OCI-LY3 (cell line): ENCODE data around the gene SLC25A24.
"Not testable (repeated sequence)": the region's sequence is repeated elsewhere in the genome, so short reads cannot be mapped to it uniquely, and the experiment has no call there.

Source experiments
- H2AFZ ChIP-seq: fragments of 200-600, 300-600 bp; shearing (Covaris generic); 2 replicates; pipeline ENCODE4 v1.6.0; 2014; ENCODE audit warnings: antibody characterized with exemption, low read depth, low read length
- H3K27ac ChIP-seq: fragments of 200-600, 300-600 bp; sonication (generic); 2 replicates; pipeline ENCODE4 v1.5.1; 2014; ENCODE audit warnings: mild to moderate bottlenecking, low read length, moderate library complexity, mixed read lengths
- H3K27me3 ChIP-seq: fragments of 200-600, 300-600 bp; sonication (generic); 2 replicates; pipeline ENCODE4 v1.6.1; 2014; ENCODE audit warnings: low read depth, low read length, mixed read lengths
- H3K36me3 ChIP-seq: fragments of 200-600, 300-600 bp; sonication (generic); replicated peaks from 2 replicates; pipeline ENCODE3; 2014; ENCODE audit warnings: low read depth, low read length, mixed read lengths
- H3K4me1 ChIP-seq: fragments of 300-600, 200-600 bp; sonication (generic); 2 replicates; pipeline ENCODE4 v1.6.1; 2014; ENCODE audit warnings: low read length, mixed read lengths
- H3K4me2 ChIP-seq: fragments of 200-600, 300-600 bp; sonication (generic); 2 replicates; pipeline ENCODE4 v1.6.1; 2014; ENCODE audit warnings: low read length, mixed read lengths
- H3K4me3 ChIP-seq: fragments of 300-600, 200-600 bp; sonication (generic); 2 replicates; pipeline ENCODE4 v1.5.1; 2014; ENCODE audit warnings: antibody characterized with exemption, mild to moderate bottlenecking, low read length, moderate library complexity
- H3K79me2 ChIP-seq: fragments of 300-600, 200-600 bp; shearing (Covaris generic); 2 replicates; pipeline ENCODE4 v1.6.1; 2014; ENCODE audit warnings: mild to moderate bottlenecking, low read length, mixed read lengths
- H3K9ac ChIP-seq: fragments of 300-600, 200-600 bp; shearing (Covaris generic); 2 replicates; pipeline ENCODE4 v1.6.0; 2014; ENCODE audit warnings: mild to moderate bottlenecking, low read length, moderate library complexity
- H3K9me3 ChIP-seq: fragments of 200-600, 300-600 bp; shearing (Covaris generic); 2 replicates; pipeline ENCODE4 v1.6.1; 2014; ENCODE audit warnings: low read length, mixed read lengths; ENCODE audit not compliant: insufficient read depth
- H4K20me1 ChIP-seq: fragments of 200-600, 300-600 bp; sonication (generic); 2 replicates; pipeline ENCODE4 v1.6.1; 2016; ENCODE audit warnings: low read length, mixed read lengths; ENCODE audit not compliant: insufficient read depth
- CTCF ChIP-seq: fragments of 200-600, 300-600 bp; sonication (generic); IDR thresholded peaks from 2 replicates; pipeline ENCODE4 v1.5.1; 2014; ENCODE audit warnings: antibody characterized with exemption, low read length, low read depth
- EZH2phosphoT487 ChIP-seq: fragments of 200-600 bp; shearing (Covaris generic); IDR thresholded peaks from 2 replicates; pipeline ENCODE4 v1.6.1; 2018; ENCODE audit warnings: antibody characterized with exemption, mixed run types, low read depth

Gene SLC25A24

GRCh38 chr1:108211014-108211413, 10.9 kb upstream of the SLC25A24 start:
- no peaks in the 10 kb centered on the region for H3K4me1 ChIP-seq
- H3K79me2 ChIP-seq = no peaks in the 10 kb centered on the region
- no peak overlapping the region for H3K4me3 ChIP-seq
- H3K36me3 ChIP-seq = no peaks in the 10 kb centered on the region
- no peak overlapping the region for H3K27ac ChIP-seq
- no peak overlapping the region for H3K9ac ChIP-seq
- H3K4me2 ChIP-seq = no peak overlapping the region
- H3K27me3 ChIP-seq = 0 out of 2 replicates have a peak, but pooled peaks cover 14% of the 10 kb centered on the region
- H2AFZ ChIP-seq = no peak overlapping the region
- no peaks in the 10 kb centered on the region for H4K20me1 ChIP-seq
- H3K9me3 ChIP-seq = no peaks in the 10 kb centered on the region
- TF ChIP-seq CTCF (no peak), EZH2phosphoT487 (no peak)

- no peaks in the 10 kb centered on the region for H4K20me1 ChIP-seq
- H3K4me3 ChIP-seq = no peak overlapping the region
- H3K36me3 ChIP-seq = no peaks in the 10 kb centered on the region
- H3K27ac ChIP-seq = no peak overlapping the region
- 0 out of 2 replicates have a peak, but pooled peaks cover 14% of the 10 kb centered on the region for H3K27me3 ChIP-seq
- no peaks in the 10 kb centered on the region for H3K4me1 ChIP-seq
- no peaks in the 10 kb centered on the region for H3K9me3 ChIP-seq
- no peak overlapping the region for H2AFZ ChIP-seq
- TF ChIP-seq CTCF = no peak
- no peak for TF ChIP-seq EZH2phosphoT487
- no peak overlapping the region for H3K9ac ChIP-seq
- no peaks in the 10 kb centered on the region for H3K79me2 ChIP-seq
- no peak overlapping the region for H3K4me2 ChIP-seq
Observed at GRCh38 chr1:108209456-108210108, 9.4 kb upstream of the SLC25A24 start.

GRCh38 chr1:108208724-108209446, 8.7 kb upstream of the SLC25A24 start:
- H3K27ac ChIP-seq = no peak overlapping the region

GRCh38 chr1:108203582-108203981, 3.4 kb upstream of the SLC25A24 start:
- H3K36me3 ChIP-seq, H3K9me3 ChIP-seq, H3K9ac ChIP-seq, H3K27me3 ChIP-seq, H3K79me2 ChIP-seq, H3K4me2 ChIP-seq, H3K4me3 ChIP-seq, H3K27ac ChIP-seq, H4K20me1 ChIP-seq, H3K4me1 ChIP-seq, H2AFZ ChIP-seq: not testable (repeated sequence)

More at GRCh38 chr1:108208724-108209446, 8.7 kb upstream of the SLC25A24 start:
- Histone ChIP-seq H3K4me3 (no peak overlapping the region), H3K9me3 (no peaks in the 10 kb centered on the region), H3K4me2 (no peak overlapping the region), H4K20me1 (no peaks in the 10 kb centered on the region), H3K36me3 (no peaks in the 10 kb centered on the region), H3K9ac (no peak overlapping the region), H3K79me2 (no peaks in the 10 kb centered on the region), H3K4me1 (no peaks in the 10 kb centered on the region), H3K27me3 (0 out of 2 replicates have a peak, but pooled peaks cover 14% of the 10 kb centered on the region), H2AFZ (no peak overlapping the region)
- no peak for TF ChIP-seq EZH2phosphoT487
- no peak for TF ChIP-seq CTCF
